ENCODE measurements around the gene SLC16A11. TPM values are rescaled to one million over a fixed set of nuclear protein-coding genes. Genes with fewer than 3 reads are reported as not detected.
"Not testable (repeated sequence)": the region's sequence is repeated elsewhere in the genome, so short reads cannot be mapped to it uniquely, and the experiment has no call there.

Gene SLC16A11
- total RNA-seq, 1 experiment from 2014 or later = 0.11 TPM

GRCh38 chr17:7010523-7010922 is 33.4 kb downstream of the SLC16A11 start:
- no peak for DNase-seq (ENCODE audit: low read depth)

- DNase-seq (ENCODE audit: low read depth) = no peak
Observed at GRCh38 chr17:7007143-7007542, 36.7 kb downstream of the SLC16A11 start.

- no peak for DNase-seq (ENCODE audit: low read depth)
Observed at GRCh38 chr17:7005716-7006115, 38.2 kb downstream of the SLC16A11 start.

- peak; percentile 68 for DNase-seq (ENCODE audit: low read depth)
Observed at GRCh38 chr17:7004398-7005253, 39.3 kb downstream of the SLC16A11 start.

GRCh38 chr17:7003745-7004144 is 40.1 kb downstream of the SLC16A11 start:
- DNase-seq (ENCODE audit: low read depth) = no peak

- DNase-seq (ENCODE audit: low read depth) = no peak
Observed at GRCh38 chr17:7002288-7003047, 41.4 kb downstream of the SLC16A11 start.

- DNase-seq (ENCODE audit: low read depth) = no peak
Observed at GRCh38 chr17:7001318-7001961, 42.5 kb downstream of the SLC16A11 start.

- DNase-seq (ENCODE audit: low read depth) = no peak
Observed at GRCh38 chr17:6998855-6999508, 44.9 kb downstream of the SLC16A11 start.

GRCh38 chr17:6997171-6997570 is 46.7 kb downstream of the SLC16A11 start:
- no peak for DNase-seq (ENCODE audit: low read depth)

- DNase-seq (ENCODE audit: low read depth) = no peak
Observed at GRCh38 chr17:6996256-6997011, 47.5 kb downstream of the SLC16A11 start.

- DNase-seq (ENCODE audit: low read depth) = no peak
Observed at GRCh38 chr17:6995500-6996255, 48.2 kb downstream of the SLC16A11 start, which contains the start of gene ALOX12. ALOX12 (plus strand) TSS chr17:6996049; CDS start chr17:6996118, 69 bp downstream.

- no peak for DNase-seq (ENCODE audit: low read depth)
Observed at GRCh38 chr17:6994666-6995256, 49.1 kb downstream of the SLC16A11 start.

GRCh38 chr17:6994118-6994598 is 49.7 kb downstream of the SLC16A11 start:
- no peak for DNase-seq (ENCODE audit: low read depth)

GRCh38 chr17:6993613-6994056 is 50.3 kb downstream of the SLC16A11 start:
- DNase-seq (ENCODE audit: low read depth) = not testable (repeated sequence)

Other genes with a start within 250 kb of the SLC16A11 start
- not detected in 2 replicates for gene TEKT1, start 212.4 kb downstream of the SLC16A11 start, total RNA-seq (2014; rRNA removed)
- not detected in 2 replicates for gene ALOX12, start 48.0 kb downstream of the SLC16A11 start, total RNA-seq (2014; rRNA removed)
- 161 and 204 TPM in 2 replicates for gene RNASEK, start 31.5 kb downstream of the SLC16A11 start, total RNA-seq (2014; rRNA removed)
- not detected in 2 replicates for gene BCL6B, start 21.0 kb downstream of the SLC16A11 start, total RNA-seq (2014; rRNA removed)
- gene SLC16A13, start 8.1 kb downstream of the SLC16A11 start, total RNA-seq (2014; rRNA removed) = 0.63 TPM in 1 of 2 replicates, not detected in the other
- not detected in 2 replicates for gene CLEC10A, start 36.2 kb upstream of the SLC16A11 start, total RNA-seq (2014; rRNA removed)
- not detected in 2 replicates for gene ASGR2, start 70.7 kb upstream of the SLC16A11 start, total RNA-seq (2014; rRNA removed)
- gene ASGR1, start 135.3 kb upstream of the SLC16A11 start, total RNA-seq (2014; rRNA removed) = 0.29 and 1.4 TPM in 2 replicates
- 16.6 and 17.3 TPM in 2 replicates for gene DLG4, start 175.7 kb upstream of the SLC16A11 start, total RNA-seq (2014; rRNA removed)
- 485 and 564 TPM in 2 replicates for gene ACADVL, start 175.8 kb upstream of the SLC16A11 start, total RNA-seq (2014; rRNA removed)
- gene DVL2, start 190.4 kb upstream of the SLC16A11 start, total RNA-seq (2014; rRNA removed) = 64.8 and 71.4 TPM in 2 replicates
- gene PHF23, start 195.4 kb upstream of the SLC16A11 start, total RNA-seq (2014; rRNA removed) = 54.7 and 56.4 TPM in 2 replicates
- 161 and 171 TPM in 2 replicates for gene GABARAP, start 198.4 kb upstream of the SLC16A11 start, total RNA-seq (2014; rRNA removed)
- 59.1 and 65.5 TPM in 2 replicates for gene CTDNEP1, start 207.6 kb upstream of the SLC16A11 start, total RNA-seq (2014; rRNA removed)
- gene ELP5, start 208.1 kb upstream of the SLC16A11 start, total RNA-seq (2014; rRNA removed) = 52.6 and 58.2 TPM in 2 replicates
- gene CLDN7, start 218.4 kb upstream of the SLC16A11 start, total RNA-seq (2014; rRNA removed) = not detected in 2 replicates
- gene SLC2A4, start 237.6 kb upstream of the SLC16A11 start, total RNA-seq (2014; rRNA removed) = 0.11 TPM in 1 of 2 replicates, not detected in the other

All from LHCN-M2 (cell line).